ENCODE measurements around the gene FAM50A.
"Not testable (repeated sequence)": the region's sequence is repeated elsewhere in the genome, so short reads cannot be mapped to it uniquely, and the experiment has no call there.

The FAM50A gene, protein sequence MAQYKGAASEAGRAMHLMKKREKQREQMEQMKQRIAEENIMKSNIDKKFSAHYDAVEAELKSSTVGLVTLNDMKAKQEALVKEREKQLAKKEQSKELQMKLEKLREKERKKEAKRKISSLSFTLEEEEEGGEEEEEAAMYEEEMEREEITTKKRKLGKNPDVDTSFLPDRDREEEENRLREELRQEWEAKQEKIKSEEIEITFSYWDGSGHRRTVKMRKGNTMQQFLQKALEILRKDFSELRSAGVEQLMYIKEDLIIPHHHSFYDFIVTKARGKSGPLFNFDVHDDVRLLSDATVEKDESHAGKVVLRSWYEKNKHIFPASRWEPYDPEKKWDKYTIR

GRCh38 chrX:154443992-154444754 is at the start of gene FAM50A:
Gene FAM50A, plus strand, starts transcription at chrX:154444141. Its CDS starts 95 bp downstream, at chrX:154444236.
- DNase-seq (ENCODE audit: low read depth, low spot score) = no peak

GRCh38 chrX:154396363-154396762 is 47.6 kb upstream of the FAM50A start:
- DNase-seq (ENCODE audit: low read depth, low spot score) = not testable (repeated sequence)
- H3K27ac ChIP-seq = peak overlapping the region; percentile 94

More at GRCh38 chrX:154443992-154444754, at the start of gene FAM50A:
- H3K27ac ChIP-seq = peak within 1 kb of the TSS; percentile 47

- DNase-seq (ENCODE audit: low read depth, low spot score) = no peak
These were observed 46.7 kb upstream of the FAM50A start for GRCh38 chrX:154396973-154397887.

GRCh38 chrX:154397888-154398667 is 45.9 kb upstream of the FAM50A start, which contains the start of gene RPL10:
Gene RPL10, plus strand, starts transcription at chrX:154398377. Its CDS starts 143 bp downstream, at chrX:154398520.
- peak within 1 kb of the TSS; percentile 94 for H3K27ac ChIP-seq
- peak; percentile 88 for DNase-seq (ENCODE audit: low read depth, low spot score)

More at GRCh38 chrX:154396973-154397887, 46.7 kb upstream of the FAM50A start:
- peak overlapping the region; percentile 94 for H3K27ac ChIP-seq

GRCh38 chrX:154398668-154399526 is 45.0 kb upstream of the FAM50A start:
- no peak for DNase-seq (ENCODE audit: low read depth, low spot score)
- H3K27ac ChIP-seq = peak overlapping the region; percentile 94

DNA sequence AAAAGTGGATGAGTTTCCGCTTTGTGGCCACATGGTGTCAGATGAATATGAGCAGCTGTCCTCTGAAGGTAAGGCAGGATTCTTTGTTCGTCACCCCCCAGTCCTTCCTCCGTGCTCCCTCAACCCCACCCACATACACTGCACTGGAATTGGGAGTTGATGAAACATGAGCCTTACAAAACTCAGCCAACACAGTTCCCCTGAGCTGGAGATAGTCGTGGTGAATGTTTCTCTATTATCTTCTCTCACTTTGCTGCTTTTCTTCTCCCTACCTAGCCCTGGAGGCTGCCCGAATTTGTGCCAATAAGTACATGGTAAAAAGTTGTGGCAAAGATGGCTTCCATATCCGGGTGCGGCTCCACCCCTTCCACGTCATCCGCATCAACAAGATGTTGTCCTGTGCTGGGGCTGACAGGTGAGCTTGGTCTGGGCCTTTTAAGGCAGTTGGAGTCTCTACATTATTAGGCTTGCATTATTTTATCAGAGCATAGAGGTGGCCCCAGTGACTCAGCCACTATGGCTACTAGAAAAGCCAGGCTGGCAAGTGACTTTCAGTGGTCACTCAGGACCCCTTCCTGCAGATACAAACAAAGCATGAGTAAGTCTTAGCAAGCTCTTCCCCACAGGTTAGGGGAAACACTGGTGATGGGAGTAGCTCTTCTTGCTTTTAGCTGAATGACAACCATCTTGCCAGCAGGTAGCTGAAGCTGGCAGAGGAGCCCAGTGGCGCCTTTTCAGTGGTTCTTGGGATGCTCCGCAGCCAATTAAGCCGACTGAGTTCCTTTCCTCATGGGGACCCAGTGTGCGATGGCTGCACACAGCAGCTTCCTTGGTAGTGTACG is 44.2 kb upstream of the FAM50A start:
- no peak for DNase-seq (ENCODE audit: low read depth, low spot score)

GRCh38 chrX:154400369-154400817 is 43.5 kb upstream of the FAM50A start:
- peak overlapping the region; percentile 94 for H3K27ac ChIP-seq
- DNase-seq (ENCODE audit: low read depth, low spot score) = not testable (repeated sequence)

More for the DNA sequence above, 44.2 kb upstream of the FAM50A start:
- peak overlapping the region; percentile 94 for H3K27ac ChIP-seq

GRCh38 chrX:154401045-154401799 is 42.7 kb upstream of the FAM50A start:
- DNase-seq (ENCODE audit: low read depth, low spot score) = no peak
- H3K27ac ChIP-seq = peak overlapping the region; percentile 94

- peak overlapping the region; percentile 94 for H3K27ac ChIP-seq
- DNase-seq (ENCODE audit: low read depth, low spot score) = no peak
These were observed 41.9 kb upstream of the FAM50A start for GRCh38 chrX:154401918-154402621.

GRCh38 chrX:154402622-154403127 is 41.3 kb upstream of the FAM50A start:
- no peak for DNase-seq (ENCODE audit: low read depth, low spot score)
- peak overlapping the region; percentile 94 for H3K27ac ChIP-seq

DNA sequence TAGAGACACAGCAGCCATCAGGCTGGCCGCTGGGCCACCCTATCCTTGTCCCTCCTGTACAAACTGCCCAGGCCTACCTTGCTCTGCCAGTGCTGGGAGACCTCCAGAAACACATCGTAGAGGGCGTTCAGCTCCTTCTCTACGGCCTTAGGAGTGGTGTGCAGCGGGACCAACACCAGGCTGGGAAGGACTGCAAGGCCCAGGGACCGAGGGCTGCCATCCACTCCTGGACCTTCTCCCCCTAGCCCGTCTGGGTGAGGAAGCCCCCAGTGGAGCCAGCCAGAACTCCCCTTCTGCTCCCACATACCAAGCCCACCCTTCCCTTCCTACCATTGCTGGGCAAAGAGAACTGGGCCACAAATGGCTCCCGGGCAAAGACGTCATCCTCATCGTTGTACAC is 40.7 kb upstream of the FAM50A start:
- DNase-seq (ENCODE audit: low read depth, low spot score) = no peak
- H3K27ac ChIP-seq = no peak overlapping the region

DNA sequence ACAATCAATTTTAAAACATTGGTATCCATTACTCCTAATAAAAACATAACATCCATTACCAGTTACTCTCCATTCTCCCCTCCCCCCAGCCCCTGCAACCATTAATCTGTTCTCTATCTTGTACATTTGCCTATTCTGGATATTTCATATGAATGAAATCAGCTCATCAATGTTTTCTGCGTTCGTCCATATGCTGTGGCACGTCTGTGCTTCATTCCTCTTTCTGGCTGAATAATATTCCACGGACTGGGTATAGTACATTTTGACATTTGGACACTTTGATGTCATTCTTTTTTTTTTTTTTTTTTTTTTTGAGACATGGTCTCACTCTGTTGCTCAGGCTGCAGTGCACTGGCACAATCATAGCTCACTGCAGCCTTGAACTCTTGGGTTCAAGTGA is 40.1 kb upstream of the FAM50A start:
- no peak for DNase-seq (ENCODE audit: low read depth, low spot score)
- no peak overlapping the region for H3K27ac ChIP-seq

DNA sequence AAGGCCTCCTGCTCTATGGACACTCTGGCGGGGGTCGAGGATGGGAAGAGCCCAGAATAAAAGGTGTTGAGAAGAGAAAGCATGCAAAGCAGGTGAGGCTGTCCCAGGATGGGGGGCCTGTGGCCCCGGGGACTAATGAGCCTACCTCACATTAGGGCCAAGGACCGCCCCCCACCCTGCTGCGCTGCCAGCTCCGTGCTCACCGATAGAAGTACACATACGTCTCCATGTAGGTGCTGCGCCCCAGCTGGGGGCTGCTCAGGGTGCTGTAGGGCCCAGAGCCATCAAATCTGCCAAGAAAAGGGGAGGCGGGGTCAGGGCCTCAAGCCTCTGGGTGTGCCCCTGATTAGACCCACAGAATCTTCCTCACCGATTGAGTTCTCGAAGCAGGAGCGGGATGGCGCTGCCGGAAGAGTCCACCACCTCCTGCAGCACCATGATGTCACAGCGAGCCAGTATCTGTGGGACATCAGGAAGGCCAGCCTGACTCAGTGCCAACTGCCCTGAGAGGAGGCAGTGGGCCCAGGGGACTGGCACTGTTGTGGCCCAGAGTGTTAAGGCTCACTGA is 39.2 kb upstream of the FAM50A start:
- H3K27ac ChIP-seq = no peak overlapping the region
- no peak for DNase-seq (ENCODE audit: low read depth, low spot score)

DNA sequence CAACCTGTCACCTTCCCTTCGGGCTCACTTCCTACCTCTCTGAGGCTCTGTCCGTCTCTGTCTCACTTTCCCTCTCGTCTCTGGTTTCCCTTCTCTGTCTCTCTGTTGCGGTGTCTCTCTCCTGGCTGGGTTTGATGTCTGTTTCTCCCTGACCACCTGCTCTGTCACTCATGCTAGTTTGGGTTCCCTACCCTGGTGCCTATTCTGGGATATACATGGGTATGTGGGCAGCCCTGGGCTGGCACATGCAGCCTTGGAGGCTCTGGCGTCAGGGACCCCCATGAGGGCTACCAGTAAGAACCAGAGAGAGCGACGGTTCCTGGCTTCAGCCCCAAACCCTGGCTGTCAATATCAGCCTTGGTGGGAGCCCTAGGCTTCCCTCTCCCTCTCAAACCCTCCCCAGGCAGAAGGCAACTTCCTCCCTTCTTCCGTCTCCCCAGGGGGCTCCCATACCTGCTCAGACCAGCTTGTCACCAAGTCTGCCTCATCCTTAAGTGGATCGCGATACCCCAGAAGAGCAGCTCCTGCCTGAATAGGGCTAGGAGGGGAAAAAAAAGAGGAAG is 35.2 kb upstream of the FAM50A start:
- no peak for DNase-seq (ENCODE audit: low read depth, low spot score)
- peak overlapping the region; percentile 84 for H3K27ac ChIP-seq

DNA sequence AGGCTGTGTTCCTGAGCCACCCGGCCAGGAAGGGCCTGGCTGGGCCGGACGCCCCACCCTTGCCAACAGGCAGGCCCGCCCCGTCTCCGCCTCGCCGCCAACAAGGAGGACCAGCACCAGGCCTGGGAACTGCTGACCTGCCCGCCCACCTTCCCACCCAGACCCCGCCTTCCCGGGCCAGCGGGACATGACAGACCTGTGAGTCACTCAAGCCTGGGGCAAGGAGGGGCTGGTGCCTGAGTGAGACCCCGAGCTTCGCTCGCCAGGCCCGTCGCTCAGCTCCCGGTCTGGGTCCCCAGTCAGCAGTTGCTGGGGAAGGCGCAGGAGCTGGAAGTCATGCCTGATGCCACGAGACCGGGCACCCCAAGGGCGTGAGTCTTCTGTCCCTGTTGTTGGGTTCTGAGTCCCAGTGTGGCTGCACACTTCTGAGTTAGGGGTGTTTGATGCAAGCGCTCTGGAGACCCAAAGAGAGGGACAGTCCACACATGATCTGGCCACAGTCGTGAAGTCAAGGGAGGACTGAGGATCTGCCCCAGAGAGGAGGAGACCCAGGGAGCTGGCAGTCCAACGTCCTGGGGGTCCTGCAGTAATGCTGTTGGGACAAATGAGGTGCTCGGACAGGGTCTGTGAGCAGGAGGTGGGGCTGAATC is 34.6 kb upstream of the FAM50A start, which contains the start of gene DNASE1L1:
DNASE1L1 (minus strand) TSS at position 33 of the 650 bp plus-strand sequence. CDS start 3,686 bp downstream, outside the sequence.
- no peak for DNase-seq (ENCODE audit: low read depth, low spot score)

More for the DNA sequence above, 34.6 kb upstream of the FAM50A start, which contains the start of gene DNASE1L1:
- peak within 1 kb of the TSS; percentile 84 for H3K27ac ChIP-seq

Measured in epithelial cell of prostate (primary cell).